HG03520 (cell line): ENCODE measurements around the gene CLEC18A.
"Not testable (repeated sequence)": the region's sequence is repeated elsewhere in the genome, so short reads cannot be mapped to it uniquely, and the experiment has no call there.

Experiments
- ATAC-seq: cut with Tn5 transposase; IDR thresholded peaks from one replicate; pipeline ENCODE4 v1.9.1; 2021; ENCODE audit warnings: mild to moderate bottlenecking, moderate library complexity; ENCODE audit not compliant: unreplicated experiment

Gene CLEC18A

DNA sequence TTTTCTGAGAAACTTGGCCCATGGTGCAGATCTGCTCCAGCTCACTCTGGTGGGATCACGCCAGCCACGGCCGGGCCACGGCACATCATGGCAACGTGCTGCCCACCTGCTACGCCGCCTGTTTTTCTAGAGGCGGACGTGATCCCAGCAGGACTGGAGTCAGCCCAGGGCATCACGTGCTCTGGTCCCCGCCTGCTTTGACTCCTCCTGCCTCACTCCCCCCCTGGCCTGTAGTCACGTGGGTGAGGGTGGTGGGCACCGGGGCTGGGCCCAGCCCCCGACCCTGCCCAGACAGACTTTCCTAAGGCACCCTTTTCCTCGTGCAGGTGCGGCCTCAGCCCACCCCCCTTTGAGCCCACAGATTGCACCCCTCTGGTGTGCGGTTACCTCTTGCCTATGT is 723 bp upstream of the CLEC18A start:
- ATAC-seq: not testable (repeated sequence)

- not testable (repeated sequence) for ATAC-seq
These were observed 518 bp downstream of the CLEC18A start for GRCh38 chr16:69951672-69952031.

GRCh38 chr16:69952116-69952515 is 982 bp downstream of the CLEC18A start:
- ATAC-seq: not testable (repeated sequence)

DNA sequence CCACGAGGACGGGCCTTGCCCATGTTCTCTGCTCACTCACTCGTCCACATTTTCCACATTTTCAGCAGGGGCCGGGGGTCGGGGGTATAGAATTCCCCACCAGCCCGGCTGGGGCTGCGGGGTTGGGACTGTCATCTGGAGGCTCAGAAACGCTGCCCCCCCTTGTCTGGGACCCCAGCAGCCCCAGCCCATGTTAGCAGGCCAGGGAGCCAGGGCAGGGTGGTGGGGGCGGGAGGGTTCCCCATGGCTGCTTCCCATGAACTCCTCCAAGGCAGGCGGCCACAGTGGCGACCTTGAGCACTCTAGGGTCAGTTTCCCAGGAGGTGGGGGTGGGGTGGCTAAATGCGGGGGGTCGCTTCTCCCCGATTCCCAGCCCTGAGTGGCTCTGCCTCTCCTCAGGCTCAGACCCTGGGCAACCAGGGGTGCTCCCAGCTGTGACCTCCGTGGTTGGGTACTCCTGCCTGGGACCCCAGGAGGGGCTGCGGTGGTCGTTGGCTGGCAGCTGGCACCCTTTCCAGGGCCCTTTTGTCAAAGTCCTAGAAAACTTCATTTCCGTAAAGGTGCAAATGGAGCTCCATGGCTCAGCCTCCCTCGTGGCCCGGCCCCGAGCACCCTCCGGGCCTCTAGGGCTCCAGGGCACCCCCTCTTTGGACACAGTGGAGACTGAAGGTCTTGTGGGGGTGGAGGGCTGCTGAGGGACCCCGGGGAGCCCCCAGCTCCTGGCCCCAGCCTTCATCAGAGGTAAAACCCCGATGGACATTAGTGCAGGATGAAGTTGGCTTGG is 1.6 kb downstream of the CLEC18A start:
- not testable (repeated sequence) for ATAC-seq

GRCh38 chr16:69954241-69954640 is 3.1 kb downstream of the CLEC18A start:
- not testable (repeated sequence) for ATAC-seq

DNA sequence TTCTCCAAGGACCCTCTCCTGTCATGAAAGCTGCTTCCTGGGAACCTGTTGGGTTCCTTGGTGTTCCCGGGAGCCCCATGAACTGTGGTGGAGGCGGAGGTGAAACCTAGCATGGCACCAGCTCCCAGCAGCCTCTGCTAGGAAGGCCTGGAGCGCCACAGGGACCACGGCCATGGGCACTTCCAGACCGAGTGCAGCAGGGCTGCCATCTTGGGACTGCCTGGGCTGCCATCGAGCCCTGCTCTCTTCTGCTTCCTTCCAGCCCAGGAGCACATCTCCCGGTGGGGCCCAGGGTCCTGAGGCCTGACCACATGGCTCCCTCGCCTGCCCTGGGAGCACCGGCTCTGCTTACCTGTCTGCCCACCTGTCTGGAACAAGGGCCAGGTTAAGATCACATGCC is 12.2 kb downstream of the CLEC18A start:
- ATAC-seq: not testable (repeated sequence)

GRCh38 chr16:69964960-69965660 is 14.0 kb downstream of the CLEC18A start:
- ATAC-seq: not testable (repeated sequence)

- not testable (repeated sequence) for ATAC-seq
These were observed 14.5 kb downstream of the CLEC18A start for GRCh38 chr16:69965661-69966054.

- ATAC-seq: not testable (repeated sequence)
These were observed 16.6 kb downstream of the CLEC18A start for GRCh38 chr16:69967688-69968087.

- ATAC-seq: not testable (repeated sequence)
These were observed 17.0 kb downstream of the CLEC18A start for GRCh38 chr16:69968125-69968524.

- not testable (repeated sequence) for ATAC-seq
These were observed 18.5 kb downstream of the CLEC18A start for GRCh38 chr16:69969657-69970056.

- ATAC-seq: not testable (repeated sequence)
These were observed 21.0 kb downstream of the CLEC18A start for GRCh38 chr16:69972120-69972519.

DNA sequence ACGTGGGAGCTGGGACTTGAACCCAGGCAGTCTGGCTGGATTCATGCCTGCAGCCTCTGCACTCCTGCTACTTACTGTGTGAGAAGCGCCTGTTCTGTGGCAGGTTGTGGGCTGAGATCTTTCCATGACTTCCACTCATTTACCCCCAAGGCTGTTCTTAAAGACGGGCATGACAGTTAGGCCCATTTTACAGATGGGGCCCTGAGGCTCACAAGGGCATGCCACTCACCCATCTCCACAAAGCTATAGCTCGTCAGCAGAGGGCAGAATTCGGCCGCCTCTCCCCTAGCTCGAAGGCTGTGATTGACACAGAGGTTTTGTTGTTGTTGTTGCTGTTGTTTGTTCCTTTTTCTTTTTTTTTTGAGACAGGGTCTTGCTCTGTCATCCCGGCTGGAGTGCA is 21.8 kb downstream of the CLEC18A start:
- ATAC-seq: not testable (repeated sequence)

DNA sequence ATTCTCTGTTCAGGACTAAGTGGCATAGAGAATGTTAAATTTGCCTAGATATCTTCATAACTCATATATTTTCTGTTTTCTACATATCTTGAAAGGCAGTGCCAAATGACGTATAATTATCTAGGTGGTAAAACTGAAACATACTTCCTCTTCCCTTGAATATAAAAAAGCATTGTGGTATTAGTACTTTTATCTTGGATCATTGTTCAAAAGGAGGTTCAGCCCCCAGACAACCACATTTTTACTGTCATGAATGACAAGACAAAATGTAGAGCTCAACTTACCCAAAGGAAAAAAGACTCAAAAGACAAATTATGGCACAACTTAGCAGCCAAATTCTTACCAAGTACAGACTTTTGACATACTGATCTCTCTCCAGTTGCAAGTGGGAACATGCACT is 34.1 kb downstream of the CLEC18A start:
- not testable (repeated sequence) for ATAC-seq

DNA sequence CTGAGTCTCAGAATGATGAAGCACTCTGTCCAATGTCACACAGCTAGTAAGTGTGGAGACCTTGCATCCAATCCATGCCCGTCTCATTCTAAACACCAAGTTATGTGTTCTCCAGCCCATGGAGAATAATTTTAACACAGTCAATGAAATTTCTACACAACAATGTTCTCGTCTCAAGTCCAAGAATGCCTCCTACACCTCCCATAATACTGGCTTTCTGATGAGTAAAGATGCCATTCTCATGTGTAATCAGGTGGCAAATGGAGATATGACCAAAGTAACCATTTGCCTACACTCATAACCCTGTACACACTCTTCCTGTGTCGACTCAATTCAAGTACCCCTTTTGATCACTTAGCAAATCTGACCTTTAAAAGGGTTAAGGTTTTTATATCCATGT is 46.8 kb downstream of the CLEC18A start:
- not testable (repeated sequence) for ATAC-seq

GRCh38 chr16:69999801-70000200 is 48.7 kb downstream of the CLEC18A start:
- not testable (repeated sequence) for ATAC-seq

- not testable (repeated sequence) for ATAC-seq
These were observed 52.4 kb downstream of the CLEC18A start for GRCh38 chr16:70003511-70003910.

GRCh38 chr16:70008604-70009003 is 57.5 kb downstream of the CLEC18A start:
- not testable (repeated sequence) for ATAC-seq

DNA sequence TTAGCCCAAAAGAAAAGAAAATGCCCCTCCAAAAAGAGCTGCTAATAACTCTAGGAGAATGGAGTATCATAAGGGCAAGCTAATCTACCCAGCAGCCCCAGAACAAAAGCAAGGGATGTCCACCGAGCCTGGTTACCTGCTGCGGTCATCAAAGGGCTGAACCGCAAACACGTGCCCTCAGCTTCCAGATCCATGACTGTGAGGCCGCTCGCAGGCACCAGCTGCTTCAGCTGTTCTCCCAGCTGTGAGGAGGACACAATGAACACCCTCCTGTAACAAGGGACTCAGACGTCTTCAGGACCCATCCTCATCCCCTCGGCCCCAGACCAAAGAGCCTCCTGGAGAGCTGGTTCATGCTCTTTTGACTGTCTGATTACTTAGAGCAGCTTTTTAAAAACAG is 59.5 kb downstream of the CLEC18A start:
- not testable (repeated sequence) for ATAC-seq

- ATAC-seq: not testable (repeated sequence)
These were observed 60.0 kb downstream of the CLEC18A start for GRCh38 chr16:70011120-70011519.

- not testable (repeated sequence) for ATAC-seq
These were observed 61.2 kb downstream of the CLEC18A start for GRCh38 chr16:70012354-70012753.

DNA sequence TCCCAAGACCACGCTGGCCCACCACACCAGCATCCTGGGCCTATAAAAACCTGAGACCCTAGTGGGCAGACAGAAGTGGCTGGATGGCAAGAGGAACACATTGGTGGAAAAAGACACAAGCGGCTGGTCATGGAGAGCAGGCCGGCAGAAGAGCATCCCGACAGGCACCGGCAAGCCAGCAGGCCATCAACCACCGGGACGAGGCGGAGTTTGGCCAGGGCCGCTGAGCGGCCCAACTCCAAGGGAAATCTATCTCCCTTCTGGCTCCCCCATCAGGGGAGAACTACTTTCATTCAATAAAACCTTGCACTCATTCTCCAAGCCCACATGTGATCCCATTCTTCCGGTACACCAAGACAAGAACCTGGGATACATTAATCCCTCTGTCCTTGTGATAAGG is 61.8 kb downstream of the CLEC18A start:
- ATAC-seq: not testable (repeated sequence)
